Measurements from ENCODE around the gene ERICH4. TPM values are rescaled to one million over a fixed set of nuclear protein-coding genes. Genes with fewer than 3 reads are reported as not detected.

ERICH4 gene
- total RNA-seq, 4 donors from 2014 or later = not detected

GRCh38 chr19:41441321-41441945 lies 1.5 kb upstream of the ERICH4 start:
- TF ChIP-seq CTCF (IDR thresholded peaks at IDR 0.05) = no peak
- no peak for TF ChIP-seq POLR2A (IDR thresholded peaks at IDR 0.05)
- DNase-seq = no peak
- Histone ChIP-seq H3K36me3 (peaks cover 0 to 6% of the 10 kb centered on the region in 2 donors), H3K9me3 (no peaks in the 10 kb centered on the region), H3K27ac (no peak overlapping the region), H3K27me3 (no peaks in the 10 kb centered on the region), H3K4me3 (replicated peaks in 1 of 3) (no peak overlapping the region), H3K4me1 (peaks cover 6 to 14% of the 10 kb centered on the region in 2 donors)
- WGBS, 2 donors = 78 to 90% methylated on average over 13 to 15 of the region's 15 CpGs
- intact Hi-C loops (cut with DNase I) = no loop called here

GRCh38 chr19:41443813-41444455 lies 978 bp downstream of the ERICH4 start:
- intact Hi-C loops (cut with DNase I) = no loop called here
- Histone ChIP-seq H3K27me3 (no peaks in the 10 kb centered on the region), H3K4me3 (replicated peaks in 1 of 3) (no peak overlapping the region), H3K9me3 (no peaks in the 10 kb centered on the region), H3K27ac (no peak overlapping the region), H3K4me1 (peaks cover 6 to 10% of the 10 kb centered on the region in 2 donors), H3K36me3 (no peaks in the 10 kb centered on the region)
- TF ChIP-seq POLR2A (IDR thresholded peaks at IDR 0.05) (no peak), CTCF (IDR thresholded peaks at IDR 0.05) (no peak)
- 50 to 56% methylated on average over 4 to 6 of the region's 6 CpGs for WGBS, 2 donors
- no peak for DNase-seq

- intact Hi-C loops (cut with DNase I) = no loop called here
- Histone ChIP-seq H3K4me3 (replicated peaks in 1 of 3) (no peak overlapping the region), H3K27ac (no peak overlapping the region), H3K27me3 (no peaks in the 10 kb centered on the region), H3K4me1 (peaks cover 0 to 4% of the 10 kb centered on the region in 2 donors), H3K36me3 (no peaks in the 10 kb centered on the region), H3K9me3 (no peaks in the 10 kb centered on the region)
- TF ChIP-seq CTCF (IDR thresholded peaks at IDR 0.05) (no peak), POLR2A (IDR thresholded peaks at IDR 0.05) (no peak)
- DNase-seq = no peak
- WGBS, 2 donors = 47 to 72% methylated on average over 4 to 5 of the region's 5 CpGs
Measured at GRCh38 chr19:41445575-41445974, 2.6 kb downstream of the ERICH4 start.

- no peak overlapping the region for H3K4me3 ChIP-seq (replicated peaks in 1 of 3)
- H3K36me3 ChIP-seq = no peaks in the 10 kb centered on the region
- intact Hi-C loops (cut with DNase I) = no loop called here
- no peaks in the 10 kb centered on the region for H3K27me3 ChIP-seq
- H3K4me1 ChIP-seq = peaks cover 0 to 4% of the 10 kb centered on the region in 2 donors
- H3K27ac ChIP-seq = no peak overlapping the region
- TF ChIP-seq POLR2A (IDR thresholded peaks at IDR 0.05) (no peak), CTCF (IDR thresholded peaks at IDR 0.05) (no peak)
- no peak for DNase-seq
- no peaks in the 10 kb centered on the region for H3K9me3 ChIP-seq
- 64 to 68% methylated on average over 12 of the region's 12 CpGs for WGBS, 2 donors
Measured at GRCh38 chr19:41447732-41448332, 4.9 kb downstream of the ERICH4 start.
